HepG2 (cell line): ENCODE measurements around the gene SMCO4. TPM values are rescaled to one million over a fixed set of nuclear protein-coding genes. Genes with fewer than 3 reads are reported as not detected.

ENCODE experiments used
- BCL6 ChIP-seq: IDR thresholded peaks from 2 replicates; pipeline ENCODE4 v1.6.1; 2016; ENCODE audit warnings: missing genetic modification reagents, missing compliant biosample characterization
- CREB1 ChIP-seq, 2 experiments: fragments of 450-650 bp in 1 of 2; IDR thresholded peaks; 2 replicates each; pipeline ENCODE4 v1.6.1; 2016 to 2017; ENCODE audit warnings: control low read depth in 1 of 2, mild to moderate bottlenecking in 1 of 2, missing compliant biosample characterization in 1 of 2, missing genetic modification characterization in 1 of 2
- KDM1A ChIP-seq: IDR thresholded peaks from 2 replicates; pipeline ENCODE4 v1.6.1; 2016; ENCODE audit warnings: missing compliant biosample characterization
- NBN ChIP-seq: fragments of 450-650 bp; conservative IDR thresholded peaks from 2 replicates; pipeline ENCODE4 v1.6.1; 2017
- NFIB ChIP-seq: sonication (generic); formaldehyde crosslinking; IDR thresholded peaks from 2 replicates; pipeline ENCODE4 v1.9.0; 2021; ENCODE audit warnings: missing genetic modification reagents, mild to moderate bottlenecking, borderline replicate concordance
- SP4 ChIP-seq: sonication (generic); formaldehyde crosslinking; IDR thresholded peaks from 2 replicates; pipeline ENCODE4 v1.8.1; 2023; ENCODE audit warnings: mild to moderate bottlenecking, missing genetic modification reagents
- TAF1 ChIP-seq: sonication (generic); formaldehyde crosslinking; IDR thresholded peaks from 2 replicates; pipeline ENCODE4 v1.4.0; 2020; ENCODE audit warnings: missing genetic modification reagents
- TBX2 ChIP-seq: sonication (generic); formaldehyde crosslinking; IDR thresholded peaks from 2 replicates; pipeline ENCODE4 v1.5.0; 2020; ENCODE audit warnings: missing genetic modification reagents, mild to moderate bottlenecking, borderline replicate concordance
- ZNF180 ChIP-seq: sonication (generic); formaldehyde crosslinking; IDR thresholded peaks from 2 replicates; pipeline ENCODE4 v1.4.0; 2020; ENCODE audit warnings: low read depth, missing genetic modification reagents, borderline replicate concordance
- ZNF678 ChIP-seq: sonication (generic); formaldehyde crosslinking; IDR thresholded peaks from 2 replicates; pipeline ENCODE4 v1.4.0; 2020; ENCODE audit warnings: mild to moderate bottlenecking, missing genetic modification reagents
- polyA plus RNA-seq, 8 experiments: library from polyadenylated mRNA; depleted of rRNA in 3 of 8; stranded (reverse) in 7 of 8; unstranded in 1 of 8; fragments of >200 nt; fragmentation: Illumina TruSeq in 4 of 8; extraction: Trizol in 4 of 8; gene quantifications; 2 replicates each; pipeline versions ENCODE4 v1.2.1 to v1.2.3, GENCODE V29; 2011 to 2016; ENCODE audit warnings: low read depth in 4 of 8, missing spikeins in 1 of 8, mixed read lengths in 1 of 8; ENCODE audit not compliant: insufficient read depth in 1 of 8
- total RNA-seq, 5 experiments: library from RNA; depleted of rRNA; stranded (reverse); fragments of >200 nt; fragmentation: Illumina TruSeq; extraction: Trizol; gene quantifications; 2 replicates each; pipeline ENCODE4 v1.2.3, GENCODE V29; 2016; ENCODE audit warnings: low read depth in 1 of 5
- TF ChIP-seq, protein P1 (sequence below): sonication (generic); formaldehyde crosslinking; IDR thresholded peaks from one replicate; pipeline ENCODE4 v1.5.1; 2020; ENCODE audit warnings: mild to moderate bottlenecking, missing genetic modification reagents; ENCODE audit errors: not compliant biosample characterization
- TF ChIP-seq, protein P2 (sequence below): sonication (generic); formaldehyde crosslinking; IDR thresholded peaks from 2 replicates; pipeline ENCODE4 v1.4.0; 2020; ENCODE audit warnings: missing genetic modification reagents, mild to moderate bottlenecking, borderline replicate concordance
- TF ChIP-seq, protein P3 (sequence below): sonication (generic); formaldehyde crosslinking; IDR thresholded peaks from 2 replicates; pipeline ENCODE4 v1.4.0; 2020; ENCODE audit warnings: missing genetic modification reagents, borderline replicate concordance

The SMCO4 gene
- total and polyA plus RNA-seq, 2 of the 13 experiments (the other 11 are each of a cell fraction or from before 2014, with no cell fraction given), result 10.6 to 28.5 TPM

DNA sequence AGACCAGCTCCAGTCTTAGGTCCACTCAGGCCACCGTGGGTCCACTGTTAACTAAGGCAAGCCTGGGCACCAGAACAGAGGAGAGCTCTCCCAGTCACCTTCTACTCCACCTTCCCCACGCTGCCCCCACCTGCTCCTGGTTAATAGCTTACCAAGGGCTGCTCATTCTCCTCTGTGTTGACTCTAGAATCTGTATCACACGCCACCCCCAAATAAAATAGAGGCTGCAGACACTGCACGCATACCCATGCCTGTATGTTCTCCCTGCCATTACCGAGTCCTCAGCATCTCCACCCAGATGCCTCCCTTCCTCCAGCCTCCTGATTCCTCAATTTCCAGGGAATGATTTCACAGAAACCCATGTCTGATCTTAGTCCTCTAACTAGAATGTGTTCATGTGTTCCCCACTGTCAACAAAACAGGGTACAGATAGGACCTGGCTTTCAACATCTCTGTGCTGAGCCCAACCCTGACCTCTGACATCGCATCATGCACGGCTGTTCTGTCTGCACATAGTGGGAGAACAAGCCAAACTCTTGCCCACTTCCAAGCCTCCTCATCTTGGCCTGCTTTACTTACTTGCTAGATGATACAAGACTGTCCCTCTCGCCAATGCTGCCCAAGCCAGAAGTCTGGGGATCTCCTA lies 49.8 kb downstream of the SMCO4 start (continued):
- TF ChIP-seq, protein P1, sequence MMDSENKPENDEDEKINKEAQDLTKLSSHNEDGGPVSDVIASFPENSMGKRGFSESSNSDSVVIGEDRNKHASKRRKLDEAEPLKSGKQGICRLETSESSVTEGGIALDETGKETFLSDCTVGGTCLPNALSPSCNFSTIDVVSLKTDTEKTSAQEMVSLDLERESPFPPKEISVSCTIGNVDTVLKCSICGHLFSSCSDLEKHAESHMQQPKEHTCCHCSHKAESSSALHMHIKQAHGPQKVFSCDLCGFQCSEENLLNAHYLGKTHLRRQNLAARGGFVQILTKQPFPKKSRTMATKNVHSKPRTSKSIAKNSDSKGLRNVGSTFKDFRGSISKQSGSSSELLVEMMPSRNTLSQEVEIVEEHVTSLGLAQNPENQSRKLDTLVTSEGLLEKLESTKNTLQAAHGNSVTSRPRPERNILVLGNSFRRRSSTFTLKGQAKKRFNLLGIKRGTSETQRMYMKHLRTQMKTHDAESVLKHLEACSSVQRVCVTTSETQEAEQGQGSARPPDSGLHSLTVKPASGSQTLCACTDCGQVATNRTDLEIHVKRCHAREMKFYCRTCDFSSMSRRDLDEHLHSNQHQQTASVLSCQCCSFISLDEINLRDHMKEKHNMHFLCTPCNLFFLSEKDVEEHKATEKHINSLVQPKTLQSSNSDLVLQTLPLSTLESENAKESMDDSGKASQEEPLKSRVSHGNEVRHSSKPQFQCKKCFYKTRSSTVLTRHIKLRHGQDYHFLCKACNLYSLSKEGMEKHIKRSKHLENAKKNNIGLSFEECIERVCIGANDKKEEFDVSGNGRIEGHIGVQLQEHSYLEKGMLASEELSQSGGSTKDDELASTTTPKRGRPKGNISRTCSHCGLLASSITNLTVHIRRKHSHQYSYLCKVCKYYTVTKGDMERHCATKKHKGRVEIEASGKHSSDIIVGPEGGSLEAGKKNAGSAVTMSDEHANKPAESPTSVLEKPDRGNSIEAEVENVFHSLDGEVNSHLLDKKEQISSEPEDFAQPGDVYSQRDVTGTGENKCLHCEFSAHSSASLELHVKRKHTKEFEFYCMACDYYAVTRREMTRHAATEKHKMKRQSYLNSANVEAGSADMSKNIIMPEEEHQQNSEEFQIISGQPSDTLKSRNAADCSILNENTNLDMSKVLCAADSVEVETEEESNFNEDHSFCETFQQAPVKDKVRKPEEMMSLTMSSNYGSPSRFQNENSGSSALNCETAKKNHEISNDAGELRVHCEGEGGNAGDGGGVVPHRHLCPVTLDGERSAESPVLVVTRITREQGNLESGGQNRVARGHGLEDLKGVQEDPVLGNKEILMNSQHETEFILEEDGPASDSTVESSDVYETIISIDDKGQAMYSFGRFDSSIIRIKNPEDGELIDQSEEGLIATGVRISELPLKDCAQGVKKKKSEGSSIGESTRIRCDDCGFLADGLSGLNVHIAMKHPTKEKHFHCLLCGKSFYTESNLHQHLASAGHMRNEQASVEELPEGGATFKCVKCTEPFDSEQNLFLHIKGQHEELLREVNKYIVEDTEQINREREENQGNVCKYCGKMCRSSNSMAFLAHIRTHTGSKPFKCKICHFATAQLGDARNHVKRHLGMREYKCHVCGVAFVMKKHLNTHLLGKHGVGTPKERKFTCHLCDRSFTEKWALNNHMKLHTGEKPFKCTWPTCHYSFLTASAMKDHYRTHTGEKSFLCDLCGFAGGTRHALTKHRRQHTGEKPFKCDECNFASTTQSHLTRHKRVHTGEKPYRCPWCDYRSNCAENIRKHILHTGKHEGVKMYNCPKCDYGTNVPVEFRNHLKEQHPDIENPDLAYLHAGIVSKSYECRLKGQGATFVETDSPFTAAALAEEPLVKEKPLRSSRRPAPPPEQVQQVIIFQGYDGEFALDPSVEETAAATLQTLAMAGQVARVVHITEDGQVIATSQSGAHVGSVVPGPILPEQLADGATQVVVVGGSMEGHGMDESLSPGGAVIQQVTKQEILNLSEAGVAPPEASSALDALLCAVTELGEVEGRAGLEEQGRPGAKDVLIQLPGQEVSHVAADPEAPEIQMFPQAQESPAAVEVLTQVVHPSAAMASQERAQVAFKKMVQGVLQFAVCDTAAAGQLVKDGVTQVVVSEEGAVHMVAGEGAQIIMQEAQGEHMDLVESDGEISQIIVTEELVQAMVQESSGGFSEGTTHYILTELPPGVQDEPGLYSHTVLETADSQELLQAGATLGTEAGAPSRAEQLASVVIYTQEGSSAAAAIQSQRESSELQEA (CRISPR knock-in tag), result no peak
- TF ChIP-seq SP4 (CRISPR knock-in tag) (no peak), CREB1 (IDR thresholded peaks at IDR 0.05) (no peak), CREB1 (CRISPR knock-in tag; IDR thresholded peaks at IDR 0.05) (0 out of 2 replicates have a peak, but pooled peaks have one; percentile 21), BCL6 (CRISPR knock-in tag) (peak; percentile 60; the same call in 1 of the 2 replicates), NBN (no peak), ZNF180 (CRISPR knock-in tag) (no peak), TAF1 (CRISPR knock-in tag) (no peak), NFIB (CRISPR knock-in tag) (no peak), TBX2 (CRISPR knock-in tag) (peak; percentile 92), KDM1A (CRISPR knock-in tag) (no peak), ZNF678 (CRISPR knock-in tag) (no peak)
- TF ChIP-seq, protein P2, sequence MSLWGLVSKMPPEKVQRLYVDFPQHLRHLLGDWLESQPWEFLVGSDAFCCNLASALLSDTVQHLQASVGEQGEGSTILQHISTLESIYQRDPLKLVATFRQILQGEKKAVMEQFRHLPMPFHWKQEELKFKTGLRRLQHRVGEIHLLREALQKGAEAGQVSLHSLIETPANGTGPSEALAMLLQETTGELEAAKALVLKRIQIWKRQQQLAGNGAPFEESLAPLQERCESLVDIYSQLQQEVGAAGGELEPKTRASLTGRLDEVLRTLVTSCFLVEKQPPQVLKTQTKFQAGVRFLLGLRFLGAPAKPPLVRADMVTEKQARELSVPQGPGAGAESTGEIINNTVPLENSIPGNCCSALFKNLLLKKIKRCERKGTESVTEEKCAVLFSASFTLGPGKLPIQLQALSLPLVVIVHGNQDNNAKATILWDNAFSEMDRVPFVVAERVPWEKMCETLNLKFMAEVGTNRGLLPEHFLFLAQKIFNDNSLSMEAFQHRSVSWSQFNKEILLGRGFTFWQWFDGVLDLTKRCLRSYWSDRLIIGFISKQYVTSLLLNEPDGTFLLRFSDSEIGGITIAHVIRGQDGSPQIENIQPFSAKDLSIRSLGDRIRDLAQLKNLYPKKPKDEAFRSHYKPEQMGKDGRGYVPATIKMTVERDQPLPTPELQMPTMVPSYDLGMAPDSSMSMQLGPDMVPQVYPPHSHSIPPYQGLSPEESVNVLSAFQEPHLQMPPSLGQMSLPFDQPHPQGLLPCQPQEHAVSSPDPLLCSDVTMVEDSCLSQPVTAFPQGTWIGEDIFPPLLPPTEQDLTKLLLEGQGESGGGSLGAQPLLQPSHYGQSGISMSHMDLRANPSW (CRISPR knock-in tag), result no peak
- TF ChIP-seq, protein P3, sequence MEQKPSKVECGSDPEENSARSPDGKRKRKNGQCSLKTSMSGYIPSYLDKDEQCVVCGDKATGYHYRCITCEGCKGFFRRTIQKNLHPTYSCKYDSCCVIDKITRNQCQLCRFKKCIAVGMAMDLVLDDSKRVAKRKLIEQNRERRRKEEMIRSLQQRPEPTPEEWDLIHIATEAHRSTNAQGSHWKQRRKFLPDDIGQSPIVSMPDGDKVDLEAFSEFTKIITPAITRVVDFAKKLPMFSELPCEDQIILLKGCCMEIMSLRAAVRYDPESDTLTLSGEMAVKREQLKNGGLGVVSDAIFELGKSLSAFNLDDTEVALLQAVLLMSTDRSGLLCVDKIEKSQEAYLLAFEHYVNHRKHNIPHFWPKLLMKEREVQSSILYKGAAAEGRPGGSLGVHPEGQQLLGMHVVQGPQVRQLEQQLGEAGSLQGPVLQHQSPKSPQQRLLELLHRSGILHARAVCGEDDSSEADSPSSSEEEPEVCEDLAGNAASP (CRISPR knock-in tag), result no peak
